Activated T-helper 2 cell treated with anti-CD3 and anti-CD28 coated beads, Interferon-gamma antibody, Interleukin-2, Interleukin-4, amounts not matched to agents 10 μg/mL and 5 μg/mL and 100 μg/mL, durations not matched to agents 14 hours and 24 hours and 36 hours (primary cell): ENCODE measurements around the gene PHKA1. TPM values are rescaled to one million over a fixed set of nuclear protein-coding genes. Genes with fewer than 3 reads are reported as not detected.
A peak's percentile ranks its signal among the peaks of the same experiment; 100 is the strongest.

Experiments
- DNase-seq: peaks from one replicate; pipeline ENCODE4 v3.0.0; 2021; ENCODE audit warnings: low spot score
- H3K27ac Mint-ChIP-seq: one replicate; pipeline ENCODE4 v1.8.0; 2021; ENCODE audit warnings: mixed read lengths
- H3K27me3 Mint-ChIP-seq: one replicate; pipeline ENCODE4 v1.8.0; 2021; ENCODE audit warnings: low read depth, mixed read lengths
- H3K36me3 Mint-ChIP-seq: one replicate; pipeline ENCODE4 v1.8.0; 2021; ENCODE audit warnings: low read depth, mixed read lengths
- H3K4me1 Mint-ChIP-seq: one replicate; pipeline ENCODE4 v1.8.0; 2021; ENCODE audit warnings: low read depth, mixed read lengths
- H3K4me3 Mint-ChIP-seq: one replicate; pipeline ENCODE4 v1.8.0; 2021; ENCODE audit warnings: low read depth, mild to moderate bottlenecking, moderate library complexity, mixed read lengths
- H3K9me3 Mint-ChIP-seq: one replicate; pipeline ENCODE4 v1.8.0; 2021; ENCODE audit warnings: mixed read lengths
- intact Hi-C: fragments of 100-400 bp; cut with micrococcal nuclease; formaldehyde crosslinking; loops from one replicate; pipeline ENCODE4 v1.15.1; 2023
- total RNA-seq: library from RNA; stranded (reverse); gene quantifications from 2 replicates; pipeline ENCODE4 v1.2.3, GENCODE V29; 2022

Gene PHKA1
- total RNA-seq, 1 donor from 2014 or later: 11.5 TPM

DNA sequence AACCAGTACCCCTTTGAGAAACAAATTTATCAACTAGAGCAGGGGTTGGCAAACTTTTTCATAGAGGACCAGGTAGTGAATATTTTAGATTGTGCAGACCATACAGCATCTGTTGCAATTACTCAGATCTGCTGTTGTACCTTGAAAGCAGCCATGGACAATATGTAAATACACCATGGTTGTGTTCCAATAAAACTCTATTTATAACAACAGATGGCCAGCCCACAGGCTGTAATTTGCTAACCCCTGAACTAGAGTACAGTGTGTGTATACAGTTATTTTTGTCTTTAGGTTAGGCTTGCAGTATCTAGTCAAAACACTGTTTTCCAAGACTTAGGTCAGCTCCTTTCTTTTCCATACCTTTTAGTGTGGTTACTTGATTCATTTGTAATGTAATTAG is 54.4 kb downstream of the PHKA1 start:
- DNase-seq: no peak
- H3K4me1 Mint-ChIP-seq: peaks cover 10% of the 10 kb centered on the region
- intact Hi-C loops: no loop called here
- H3K9me3 Mint-ChIP-seq: peaks cover 5% of the 10 kb centered on the region
- no peak overlapping the region for H3K4me3 Mint-ChIP-seq
- H3K27ac Mint-ChIP-seq: no peak overlapping the region
- no peaks in the 10 kb centered on the region for H3K27me3 Mint-ChIP-seq
- H3K36me3 Mint-ChIP-seq: peaks cover 9% of the 10 kb centered on the region

DNA sequence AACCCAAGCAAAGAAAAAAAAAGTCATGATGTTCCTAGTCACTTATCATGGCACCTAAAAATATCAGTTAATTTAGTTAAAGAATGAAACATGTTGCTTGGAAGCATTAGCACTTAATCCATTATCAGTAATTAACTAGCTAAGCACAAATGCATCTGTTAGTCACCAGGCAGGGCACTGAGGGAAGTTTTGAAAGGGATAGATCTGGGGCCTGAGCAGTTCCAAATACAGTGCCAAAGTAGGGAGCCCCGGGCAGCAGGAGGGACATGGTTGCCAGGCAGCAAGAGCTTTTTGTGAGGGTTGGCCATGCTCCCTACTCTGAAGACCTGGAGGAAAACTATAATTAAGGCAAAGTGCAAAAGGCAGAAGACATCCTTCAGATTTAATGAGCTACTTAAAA is 62.0 kb downstream of the PHKA1 start:
- intact Hi-C loops: no loop called here
- Mint-ChIP-seq H3K36me3 (peaks cover 11% of the 10 kb centered on the region), H3K4me1 (no peaks in the 10 kb centered on the region), H3K27me3 (no peaks in the 10 kb centered on the region), H3K27ac (no peak overlapping the region), H3K9me3 (no peaks in the 10 kb centered on the region), H3K4me3 (no peak overlapping the region)
- no peak for DNase-seq

DNA sequence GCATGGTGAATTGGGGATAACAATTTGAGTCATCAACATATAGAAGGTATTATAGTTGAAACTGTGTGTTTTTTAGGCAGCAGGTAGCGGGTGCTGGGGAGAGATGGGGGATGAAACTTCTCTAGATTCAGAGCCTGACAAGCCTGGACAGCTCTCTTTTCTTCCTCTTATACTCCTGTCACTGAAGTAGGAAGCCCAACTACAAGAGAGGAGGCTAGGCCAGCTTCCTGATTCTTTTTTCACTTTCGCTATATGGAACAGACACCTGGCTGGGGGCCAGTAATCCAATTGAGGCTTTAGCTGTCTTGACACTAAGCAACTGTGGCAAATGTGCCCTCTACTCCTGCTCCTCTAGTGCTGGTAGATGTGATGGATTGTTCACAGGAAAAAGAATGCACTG is 69.2 kb downstream of the PHKA1 start:
- H3K27me3 Mint-ChIP-seq: no peaks in the 10 kb centered on the region
- no peak overlapping the region for H3K27ac Mint-ChIP-seq
- intact Hi-C loops: no loop called here
- no peaks in the 10 kb centered on the region for H3K9me3 Mint-ChIP-seq
- no peak for DNase-seq
- peaks cover 10% of the 10 kb centered on the region for H3K36me3 Mint-ChIP-seq
- H3K4me1 Mint-ChIP-seq: peaks cover 1% of the 10 kb centered on the region
- no peak overlapping the region for H3K4me3 Mint-ChIP-seq

DNA sequence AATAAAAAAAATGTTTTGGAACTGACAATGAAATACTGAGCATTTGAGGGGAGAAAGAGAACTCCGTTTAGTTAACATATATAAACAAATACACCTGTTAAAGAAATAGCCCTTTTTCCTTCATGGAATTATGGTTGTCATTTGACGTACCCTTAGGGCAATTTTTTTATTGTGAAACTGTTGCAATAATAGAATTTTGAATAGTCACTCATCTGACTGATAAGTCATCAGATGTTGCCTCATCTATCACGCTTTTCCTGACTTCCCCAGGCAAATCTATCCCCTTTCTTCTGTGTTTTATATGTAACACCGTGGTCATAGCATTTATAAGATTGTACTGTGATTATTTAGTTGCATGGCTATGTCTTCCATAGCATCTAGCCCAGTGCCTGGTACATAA is 72.5 kb downstream of the PHKA1 start:
- H3K27me3 Mint-ChIP-seq: no peaks in the 10 kb centered on the region
- H3K4me1 Mint-ChIP-seq: peaks cover 1% of the 10 kb centered on the region
- intact Hi-C loops: no loop called here
- H3K4me3 Mint-ChIP-seq: no peak overlapping the region
- no peak overlapping the region for H3K27ac Mint-ChIP-seq
- no peak for DNase-seq
- no peaks in the 10 kb centered on the region for H3K9me3 Mint-ChIP-seq
- H3K36me3 Mint-ChIP-seq: peaks cover 10% of the 10 kb centered on the region

DNA sequence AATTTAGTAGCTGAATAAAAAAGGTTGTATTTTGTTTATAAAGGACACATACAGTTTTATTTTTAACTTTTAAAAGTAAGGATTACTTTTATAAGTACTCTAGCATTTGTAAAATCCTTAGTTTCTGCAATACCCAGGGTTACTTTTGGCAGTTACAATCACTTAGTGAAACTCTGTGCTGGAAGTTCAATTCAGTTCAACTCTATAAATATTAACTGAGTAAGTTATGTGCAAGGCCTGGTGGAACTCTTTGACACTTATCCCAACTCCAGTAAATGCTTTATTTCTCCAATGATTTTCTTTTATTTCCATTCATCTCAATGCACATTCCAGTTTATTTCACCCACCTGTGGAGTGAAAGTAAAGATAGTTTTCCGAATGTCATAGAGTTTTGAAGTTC is 78.2 kb downstream of the PHKA1 start:
- intact Hi-C loops: no loop called here
- Mint-ChIP-seq H3K9me3 (no peaks in the 10 kb centered on the region), H3K4me1 (no peaks in the 10 kb centered on the region), H3K27ac (no peak overlapping the region), H3K27me3 (no peaks in the 10 kb centered on the region), H3K36me3 (peaks cover 14% of the 10 kb centered on the region), H3K4me3 (no peak overlapping the region)
- DNase-seq: no peak

DNA sequence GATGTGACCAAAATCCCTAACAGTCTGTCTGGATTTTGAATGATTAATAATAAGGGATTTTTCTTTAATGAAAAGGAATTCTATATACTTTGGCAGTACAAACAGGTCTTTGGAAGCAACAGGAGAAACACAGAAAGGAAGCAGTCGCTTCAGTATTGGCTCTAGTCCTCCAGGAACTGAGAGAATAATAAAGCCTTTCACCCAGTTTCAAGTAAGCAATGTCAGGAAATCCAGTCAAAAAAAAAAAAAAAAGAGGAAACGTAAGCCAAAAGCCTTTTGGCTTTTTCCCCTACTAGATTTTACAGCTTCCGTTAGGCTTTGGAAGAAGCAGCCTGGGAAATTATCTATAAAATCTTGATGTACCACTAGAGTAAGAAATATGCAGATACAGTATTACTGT is 79.8 kb downstream of the PHKA1 start:
- H3K27me3 Mint-ChIP-seq: no peaks in the 10 kb centered on the region
- intact Hi-C loops: no loop called here
- H3K4me1 Mint-ChIP-seq: no peaks in the 10 kb centered on the region
- no peak for DNase-seq
- H3K27ac Mint-ChIP-seq: no peak overlapping the region
- H3K9me3 Mint-ChIP-seq: no peaks in the 10 kb centered on the region
- H3K4me3 Mint-ChIP-seq: no peak overlapping the region
- H3K36me3 Mint-ChIP-seq: peaks cover 15% of the 10 kb centered on the region

DNA sequence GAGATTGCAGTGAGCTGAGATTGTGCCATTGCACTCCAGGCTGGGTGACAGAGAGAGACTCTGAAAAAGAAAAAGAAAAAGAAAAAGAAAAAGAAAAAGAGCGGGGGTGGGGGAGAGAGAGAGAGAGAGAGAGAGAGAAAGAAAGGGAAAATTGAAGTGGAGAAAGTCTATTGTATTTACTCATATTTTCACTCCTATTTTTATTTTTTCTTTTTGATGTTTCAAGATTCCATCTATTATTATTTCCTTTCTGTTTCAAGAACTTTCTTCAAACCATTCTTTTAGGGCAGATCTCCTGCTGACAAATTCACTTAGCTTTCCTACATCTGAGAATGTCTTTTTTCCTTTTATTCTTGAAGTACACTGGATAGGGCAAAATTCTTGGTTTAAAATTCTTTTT is 83.9 kb downstream of the PHKA1 start:
- Mint-ChIP-seq H3K9me3 (no peaks in the 10 kb centered on the region), H3K36me3 (peaks cover 17% of the 10 kb centered on the region), H3K4me3 (no peak overlapping the region), H3K4me1 (no peaks in the 10 kb centered on the region), H3K27ac (no peak overlapping the region), H3K27me3 (no peaks in the 10 kb centered on the region)
- intact Hi-C loops: no loop called here
- no peak for DNase-seq

DNA sequence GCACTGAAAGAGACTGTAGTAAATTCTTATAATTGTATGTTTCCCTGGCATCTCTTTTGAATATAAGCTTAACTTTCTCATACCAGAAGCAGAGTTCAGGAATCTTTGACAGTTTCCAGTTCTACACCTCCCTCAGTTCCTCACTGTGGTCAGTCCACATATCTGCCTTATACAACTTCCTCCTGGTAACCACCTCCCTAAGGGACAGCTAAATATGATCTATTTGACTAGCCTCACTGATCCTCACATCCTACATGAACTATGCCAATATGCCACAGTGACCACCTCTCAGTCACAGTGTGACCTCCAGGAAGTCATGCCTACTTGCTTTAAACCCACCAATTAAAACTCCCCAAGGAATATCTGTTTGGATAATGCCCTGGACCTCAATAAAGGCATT is 89.9 kb downstream of the PHKA1 start:
- intact Hi-C loops: no loop called here
- no peak for DNase-seq
- H3K36me3 Mint-ChIP-seq: peaks cover 16% of the 10 kb centered on the region
- H3K4me3 Mint-ChIP-seq: no peak overlapping the region
- no peaks in the 10 kb centered on the region for H3K9me3 Mint-ChIP-seq
- no peaks in the 10 kb centered on the region for H3K27me3 Mint-ChIP-seq
- H3K27ac Mint-ChIP-seq: no peak overlapping the region
- peaks cover 30% of the 10 kb centered on the region for H3K4me1 Mint-ChIP-seq

DNA sequence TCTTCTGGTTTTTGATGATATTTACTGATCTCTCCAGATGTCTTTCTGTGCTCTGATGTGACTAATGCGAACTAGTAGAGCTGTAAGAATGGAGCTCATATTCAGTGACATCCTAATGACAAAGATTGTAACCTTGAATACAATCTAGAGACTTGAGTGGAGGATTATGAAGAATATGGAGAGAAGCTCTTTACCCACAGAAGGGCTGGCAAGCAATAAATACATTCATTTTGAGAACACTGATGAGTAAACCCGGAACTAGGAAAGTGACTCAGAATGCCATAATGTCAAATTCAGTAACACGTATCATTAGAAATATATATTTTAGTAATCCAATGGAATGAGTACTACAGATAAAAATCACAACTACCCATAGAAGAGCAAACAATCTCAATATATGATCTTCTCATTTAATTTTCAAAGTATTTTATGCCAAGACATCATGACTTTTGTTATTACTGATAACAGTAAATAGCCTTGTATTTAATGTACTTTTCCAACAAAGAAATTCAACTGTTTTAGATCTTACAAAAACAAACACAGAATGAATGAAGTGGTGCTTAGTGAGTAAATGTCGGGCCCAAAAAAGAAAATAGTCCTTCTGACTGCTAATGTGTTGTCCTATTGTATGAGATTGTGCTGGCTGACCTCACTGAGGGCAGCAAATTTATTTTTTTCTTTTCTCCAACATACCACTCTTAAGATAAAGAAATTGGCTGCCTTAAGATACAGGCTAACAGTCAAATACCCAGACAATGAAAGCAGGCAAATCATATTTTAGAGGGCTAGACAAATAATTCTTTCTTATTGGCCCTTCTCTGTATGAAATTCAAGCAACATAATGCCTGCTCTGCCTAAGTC is 92.3 kb downstream of the PHKA1 start:
- no peaks in the 10 kb centered on the region for H3K9me3 Mint-ChIP-seq
- no peaks in the 10 kb centered on the region for H3K27me3 Mint-ChIP-seq
- DNase-seq: no peak
- peak overlapping the region; percentile 97 for H3K27ac Mint-ChIP-seq
- peaks cover 30% of the 10 kb centered on the region for H3K4me1 Mint-ChIP-seq
- H3K4me3 Mint-ChIP-seq: no peak overlapping the region
- H3K36me3 Mint-ChIP-seq: peaks cover 18% of the 10 kb centered on the region
- intact Hi-C loops: loop anchor here (1.0 to 2.0 kb wide), 6 partner anchors 18 to 345 kb away; partner anchors contain the start of genes HDAC8, PHKA1 and RPS4X

DNA sequence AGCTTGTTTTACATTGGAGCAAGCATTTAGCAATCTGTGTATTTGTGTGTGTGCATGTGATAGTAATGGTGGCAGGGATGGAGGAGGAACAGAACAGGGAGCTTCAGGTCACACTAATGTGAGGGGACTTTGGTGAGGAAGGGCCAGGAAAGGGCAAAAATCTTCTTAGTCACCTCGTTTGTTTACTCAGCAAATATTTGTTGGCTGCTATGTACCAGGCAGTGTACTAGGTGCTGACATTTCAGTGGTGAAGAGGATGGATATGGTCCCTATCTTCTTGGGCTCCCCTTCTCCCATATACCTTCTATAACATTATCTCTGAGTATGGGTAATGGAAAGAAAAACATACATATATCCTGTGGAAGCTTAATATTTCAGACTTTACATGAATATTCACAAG is 92.9 kb downstream of the PHKA1 start:
- Mint-ChIP-seq H3K36me3 (peaks cover 19% of the 10 kb centered on the region), H3K4me3 (peak overlapping the region; percentile 15), H3K4me1 (peaks cover 30% of the 10 kb centered on the region), H3K27me3 (no peaks in the 10 kb centered on the region), H3K9me3 (no peaks in the 10 kb centered on the region), H3K27ac (peak overlapping the region; percentile 97)
- no peak for DNase-seq
- intact Hi-C loops: loop anchor here (1.0 to 2.0 kb wide), 6 partner anchors 17 to 344 kb away; partner anchors contain the start of genes HDAC8, PHKA1 and RPS4X

DNA sequence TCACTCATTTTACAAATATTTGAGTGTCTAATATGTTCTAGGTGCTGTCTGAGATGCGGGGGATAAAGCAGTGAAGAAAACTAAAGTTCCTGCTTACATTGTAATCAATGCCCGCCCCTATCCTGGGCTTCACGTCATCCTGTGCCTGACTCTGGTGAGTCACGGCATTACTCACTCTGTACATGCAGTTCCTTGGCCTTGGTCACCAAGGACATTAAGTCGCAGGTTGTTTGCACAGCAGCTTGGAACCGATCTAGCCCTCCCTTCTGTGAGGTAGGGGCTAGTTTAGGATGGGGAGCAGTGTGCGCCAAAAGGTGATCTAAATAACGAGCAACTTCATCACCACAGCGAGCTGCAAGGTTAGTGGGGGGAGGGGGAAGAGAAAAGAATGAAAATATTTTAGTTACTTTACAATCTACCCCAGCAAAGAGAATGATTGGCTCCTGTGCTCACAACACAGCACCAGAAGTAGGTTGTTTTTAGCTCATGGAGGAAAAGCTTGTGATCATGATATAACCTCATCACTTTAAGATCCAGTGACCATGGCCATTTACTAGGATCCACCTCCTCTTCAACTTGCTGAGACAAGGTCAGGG is 93.5 kb downstream of the PHKA1 start:
- H3K9me3 Mint-ChIP-seq: no peaks in the 10 kb centered on the region
- intact Hi-C loops: loop anchor here (1.0 to 2.0 kb wide), 6 partner anchors 16 to 344 kb away; partner anchors contain the start of genes HDAC8, PHKA1 and RPS4X

DNA sequence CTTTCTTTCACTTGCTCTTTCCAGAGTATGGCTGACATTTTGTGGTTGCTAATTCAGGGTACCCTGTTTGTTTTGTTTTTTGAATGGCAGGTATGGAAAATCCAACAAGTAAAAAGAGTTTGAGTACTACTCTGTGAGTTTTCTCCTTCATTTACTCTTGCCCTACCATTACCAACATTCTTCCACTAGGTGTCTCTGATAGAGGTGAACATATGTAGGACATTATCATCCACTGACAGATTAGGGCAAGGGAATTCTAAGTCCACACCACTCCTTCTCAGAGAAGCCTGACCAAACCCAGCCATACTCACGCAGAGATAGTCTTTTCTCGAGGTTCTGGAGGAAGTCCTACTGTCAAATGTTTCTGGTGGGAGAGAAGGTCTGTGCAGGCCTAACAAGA is 104.8 kb downstream of the PHKA1 start:
- Mint-ChIP-seq H3K27me3 (no peaks in the 10 kb centered on the region), H3K4me1 (peaks cover 13% of the 10 kb centered on the region), H3K36me3 (peaks cover 22% of the 10 kb centered on the region), H3K4me3 (no peak overlapping the region), H3K27ac (no peak overlapping the region), H3K9me3 (no peaks in the 10 kb centered on the region)
- intact Hi-C loops: no loop called here
- no peak for DNase-seq

More for the DNA sequence above, 93.5 kb downstream of the PHKA1 start:
- no peaks in the 10 kb centered on the region for H3K27me3 Mint-ChIP-seq
- H3K36me3 Mint-ChIP-seq: peaks cover 19% of the 10 kb centered on the region
- peak overlapping the region; percentile 97 for H3K27ac Mint-ChIP-seq
- DNase-seq: no peak
- H3K4me3 Mint-ChIP-seq: peak overlapping the region; percentile 70
- H3K4me1 Mint-ChIP-seq: peaks cover 30% of the 10 kb centered on the region

DNA sequence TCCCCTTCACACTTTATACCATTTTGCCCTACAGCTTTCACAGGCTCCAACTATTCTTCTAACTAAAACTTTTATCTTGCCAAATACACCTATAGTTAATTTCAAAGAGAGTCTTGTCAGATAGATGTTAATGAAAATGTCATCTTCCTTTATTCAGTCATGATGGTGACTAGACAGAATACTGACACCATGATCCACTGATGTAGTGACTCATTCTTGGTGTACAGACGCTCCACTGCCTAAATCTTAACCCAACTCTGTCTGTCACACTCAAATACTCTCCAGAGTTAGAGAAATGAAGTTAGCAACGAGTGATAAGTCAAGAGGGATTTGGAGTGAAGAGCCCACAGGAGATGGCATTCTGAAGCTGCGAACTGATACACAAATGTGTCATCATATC is 109.4 kb downstream of the PHKA1 start:
- peaks cover 23% of the 10 kb centered on the region for H3K36me3 Mint-ChIP-seq
- intact Hi-C loops: loop anchor here (1.0 kb wide), 1 partner anchor 17 kb away; no protein-coding TSS in a partner anchor
- no peak for DNase-seq
- H3K27me3 Mint-ChIP-seq: no peaks in the 10 kb centered on the region
- H3K9me3 Mint-ChIP-seq: no peaks in the 10 kb centered on the region
- no peak overlapping the region for H3K27ac Mint-ChIP-seq
- peaks cover 15% of the 10 kb centered on the region for H3K4me1 Mint-ChIP-seq
- H3K4me3 Mint-ChIP-seq: no peak overlapping the region
